Measurements from ENCODE around the gene FLVCR1. TPM values are rescaled to one million over a fixed set of nuclear protein-coding genes. Genes with fewer than 3 reads are reported as not detected.

The FLVCR1 gene
- total RNA-seq, 2 experiments from 2014 or later = 16.5 to 22.4 TPM

DNA sequence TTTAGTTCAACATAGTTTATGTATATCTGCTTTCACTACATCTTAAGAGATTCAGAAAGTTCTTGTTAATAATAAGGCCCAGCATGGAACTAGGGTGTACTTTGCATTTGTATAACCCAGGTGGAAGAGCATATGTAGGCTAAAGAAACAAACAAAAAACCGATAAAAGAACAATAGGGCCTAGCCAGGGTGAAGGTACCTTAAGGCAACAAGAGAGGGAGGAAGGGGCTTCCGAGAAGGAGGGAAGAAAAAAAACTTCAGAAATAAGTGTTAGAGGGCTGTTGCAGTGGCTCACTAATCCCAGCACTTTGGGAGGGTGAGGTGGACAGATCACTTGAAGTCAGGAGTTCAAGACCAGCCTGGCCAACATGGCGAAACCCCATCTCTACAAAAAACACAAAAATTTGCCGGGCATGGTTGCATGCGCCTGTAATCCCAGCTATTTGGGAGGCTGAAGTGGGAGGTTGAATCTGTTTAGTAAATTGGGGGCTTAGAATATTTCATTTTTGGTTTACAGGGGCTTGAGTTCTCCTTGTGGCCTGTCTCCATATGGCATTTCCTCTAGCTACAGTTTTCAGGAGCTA lies 5.9 kb upstream of the FLVCR1 start:
- no peaks in the 10 kb centered on the region for H3K9me3 ChIP-seq (ENCODE audit: low read length)
- POLR2A ChIA-PET = no interaction called here
- H3K27ac ChIP-seq (ENCODE audit: low read depth, low read length, poor library complexity, severe bottlenecking) = no peak overlapping the region
- no peak for TF ChIP-seq EZH2phosphoT487 (IDR thresholded peaks at IDR 0.05; ENCODE audit: borderline replicate concordance, low read depth, low read length)
- TF ChIP-seq, protein P1, sequence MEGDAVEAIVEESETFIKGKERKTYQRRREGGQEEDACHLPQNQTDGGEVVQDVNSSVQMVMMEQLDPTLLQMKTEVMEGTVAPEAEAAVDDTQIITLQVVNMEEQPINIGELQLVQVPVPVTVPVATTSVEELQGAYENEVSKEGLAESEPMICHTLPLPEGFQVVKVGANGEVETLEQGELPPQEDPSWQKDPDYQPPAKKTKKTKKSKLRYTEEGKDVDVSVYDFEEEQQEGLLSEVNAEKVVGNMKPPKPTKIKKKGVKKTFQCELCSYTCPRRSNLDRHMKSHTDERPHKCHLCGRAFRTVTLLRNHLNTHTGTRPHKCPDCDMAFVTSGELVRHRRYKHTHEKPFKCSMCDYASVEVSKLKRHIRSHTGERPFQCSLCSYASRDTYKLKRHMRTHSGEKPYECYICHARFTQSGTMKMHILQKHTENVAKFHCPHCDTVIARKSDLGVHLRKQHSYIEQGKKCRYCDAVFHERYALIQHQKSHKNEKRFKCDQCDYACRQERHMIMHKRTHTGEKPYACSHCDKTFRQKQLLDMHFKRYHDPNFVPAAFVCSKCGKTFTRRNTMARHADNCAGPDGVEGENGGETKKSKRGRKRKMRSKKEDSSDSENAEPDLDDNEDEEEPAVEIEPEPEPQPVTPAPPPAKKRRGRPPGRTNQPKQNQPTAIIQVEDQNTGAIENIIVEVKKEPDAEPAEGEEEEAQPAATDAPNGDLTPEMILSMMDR (conservative IDR thresholded peaks at IDR 0.05; ENCODE audit: low read length) = no peak
- CTCF ChIA-PET (ENCODE audit: unreplicated experiment) = no interaction called here
- DNase-seq (ENCODE audit: low spot score) = no peak
- intact Hi-C loops (cut with micrococcal nuclease; ENCODE audit: unreplicated experiment) = loop anchor here (10.0 kb wide), 1 partner anchor 1177 kb away; the partner anchor contains the start of gene NEK2
- peaks cover 10% of the 10 kb centered on the region for H3K4me1 ChIP-seq (ENCODE audit: insufficient read depth, low read length, poor library complexity, severe bottlenecking)
- BruUV-seq (replicated peaks) = no TSS peak
- no peak overlapping the region for H3K4me2 ChIP-seq (ENCODE audit: low read length)
- no peak overlapping the region for H2AFZ ChIP-seq (ENCODE audit: low read length)
- H3K79me2 ChIP-seq (ENCODE audit: insufficient read depth, low read depth, low read length) = peaks cover 8% of the 10 kb centered on the region; the same call in 1 of the 2 replicates
- H3K4me3 ChIP-seq (ENCODE audit: low read depth, low read length, poor library complexity, severe bottlenecking) = no peak overlapping the region
- no peaks in the 10 kb centered on the region for H3K9me2 ChIP-seq (ENCODE audit: insufficient read depth, low read length)
- no peaks in the 10 kb centered on the region for H4K20me1 ChIP-seq (ENCODE audit: insufficient read depth, low read length)
- H3K36me3 ChIP-seq (ENCODE audit: insufficient read depth, low read length) = peaks cover 3% of the 10 kb centered on the region; the same call in 1 of the 2 replicates

DNA sequence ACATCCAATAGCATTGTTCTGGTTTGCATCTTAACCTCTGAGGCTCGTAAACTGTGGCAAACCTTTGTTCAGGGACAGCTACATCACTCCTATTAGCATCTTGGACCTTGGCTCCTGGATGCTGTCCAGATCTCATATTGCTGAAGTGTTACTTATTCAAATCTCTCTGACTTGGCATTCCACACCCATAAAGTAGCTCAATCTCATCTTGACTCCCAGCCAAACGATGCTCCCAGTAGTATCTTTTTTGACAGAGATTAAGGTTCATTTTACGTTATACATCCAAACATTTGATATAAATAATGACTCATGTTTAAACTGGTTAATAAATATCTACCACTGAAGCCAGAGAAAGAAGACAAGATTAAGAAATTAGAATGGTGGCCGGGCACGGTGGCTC lies 4.4 kb upstream of the FLVCR1 start:
- no peak overlapping the region for H2AFZ ChIP-seq (ENCODE audit: low read length)
- H3K4me1 ChIP-seq (ENCODE audit: insufficient read depth, low read length, poor library complexity, severe bottlenecking) = peaks cover 11% of the 10 kb centered on the region
- no peaks in the 10 kb centered on the region for H4K20me1 ChIP-seq (ENCODE audit: insufficient read depth, low read length)
- H3K79me2 ChIP-seq (ENCODE audit: insufficient read depth, low read depth, low read length) = peaks cover 17% of the 10 kb centered on the region; the same call in 1 of the 2 replicates
- H3K27ac ChIP-seq (ENCODE audit: low read depth, low read length, poor library complexity, severe bottlenecking) = no peak overlapping the region
- H3K4me3 ChIP-seq (ENCODE audit: low read depth, low read length, poor library complexity, severe bottlenecking) = no peak overlapping the region
- TF ChIP-seq EZH2phosphoT487 (IDR thresholded peaks at IDR 0.05; ENCODE audit: borderline replicate concordance, low read depth, low read length) = no peak
- TF ChIP-seq, protein P1 (conservative IDR thresholded peaks at IDR 0.05; ENCODE audit: low read length) = no peak
- ChIA-PET POLR2A (no interaction called here), CTCF (ENCODE audit: unreplicated experiment) (no interaction called here)
- no peak overlapping the region for H3K4me2 ChIP-seq (ENCODE audit: low read length)
- no peaks in the 10 kb centered on the region for H3K9me3 ChIP-seq (ENCODE audit: low read length)
- H3K9me2 ChIP-seq (ENCODE audit: insufficient read depth, low read length) = no peaks in the 10 kb centered on the region
- BruUV-seq (replicated peaks) = no TSS peak
- intact Hi-C loops (cut with micrococcal nuclease; ENCODE audit: unreplicated experiment) = loop anchor here (10.0 kb wide), 1 partner anchor 1179 kb away; the partner anchor contains the start of gene NEK2
- DNase-seq (ENCODE audit: low spot score) = no peak
- peaks cover 3% of the 10 kb centered on the region; the same call in 1 of the 2 replicates for H3K36me3 ChIP-seq (ENCODE audit: insufficient read depth, low read length)

DNA sequence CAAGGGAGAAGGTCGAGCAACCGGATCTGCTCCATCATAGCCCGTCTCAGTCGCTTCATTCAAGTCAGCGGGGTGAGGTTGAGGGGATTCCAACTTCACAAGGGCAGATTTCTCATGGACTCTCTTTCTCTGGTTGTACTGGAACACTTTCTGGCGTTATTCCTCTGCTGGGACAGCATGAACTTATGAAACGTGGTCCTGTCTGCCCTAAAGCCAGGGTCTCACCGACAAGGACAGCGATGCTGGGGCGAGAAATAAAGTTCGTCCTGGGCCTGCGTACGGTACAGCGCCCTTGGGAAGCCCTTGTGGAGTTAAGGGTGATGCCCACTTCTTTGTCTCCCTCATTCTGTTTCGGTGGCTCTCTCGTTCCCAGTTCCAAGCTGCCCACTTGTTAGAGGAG lies 1.3 kb upstream of the FLVCR1 start:
- ChIA-PET CTCF (ENCODE audit: unreplicated experiment) (interaction anchor here (0.6 kb wide), 1 partner anchor 192 kb away, joined by 3 read pairs; no protein-coding TSS in a partner anchor), POLR2A (interaction anchor here (0.5 to 1.7 kb wide), 6 partner anchors 9 to 793 kb away, joined by 3 to 8 read pairs (median 4); no protein-coding TSS in a partner anchor)
- intact Hi-C loops (cut with micrococcal nuclease; ENCODE audit: unreplicated experiment) = loop anchor here (5.0 to 10.0 kb wide), 2 partner anchors 39 to 1182 kb away; partner anchors contain the start of gene NEK2
- Histone ChIP-seq H3K27ac (ENCODE audit: low read depth, low read length, poor library complexity, severe bottlenecking) (no peak overlapping the region), H3K9me3 (ENCODE audit: low read length) (no peaks in the 10 kb centered on the region), H3K4me1 (ENCODE audit: insufficient read depth, low read length, poor library complexity, severe bottlenecking) (peaks cover 30% of the 10 kb centered on the region), H3K4me3 (ENCODE audit: low read depth, low read length, poor library complexity, severe bottlenecking) (peak overlapping the region; percentile 80), H3K4me2 (ENCODE audit: low read length) (peak overlapping the region; percentile 81), H3K79me2 (ENCODE audit: insufficient read depth, low read depth, low read length) (peaks cover 47% of the 10 kb centered on the region), H3K9me2 (ENCODE audit: insufficient read depth, low read length) (no peaks in the 10 kb centered on the region), H4K20me1 (ENCODE audit: insufficient read depth, low read length) (no peaks in the 10 kb centered on the region), H3K36me3 (ENCODE audit: insufficient read depth, low read length) (peaks cover 20% of the 10 kb centered on the region), H2AFZ (ENCODE audit: low read length) (no peak overlapping the region)
- DNase-seq (ENCODE audit: low spot score) = no peak
- BruUV-seq (replicated peaks) = TSS peak; percentile 71
- no peak for TF ChIP-seq EZH2phosphoT487 (IDR thresholded peaks at IDR 0.05; ENCODE audit: borderline replicate concordance, low read depth, low read length)
- TF ChIP-seq, protein P1 (conservative IDR thresholded peaks at IDR 0.05; ENCODE audit: low read length) = no peak
